ENCODE data around the gene CASKIN1.
"Not testable (repeated sequence)": the region's sequence is repeated elsewhere in the genome, so short reads cannot be mapped to it uniquely, and the experiment has no call there.

CASKIN1 gene

DNA sequence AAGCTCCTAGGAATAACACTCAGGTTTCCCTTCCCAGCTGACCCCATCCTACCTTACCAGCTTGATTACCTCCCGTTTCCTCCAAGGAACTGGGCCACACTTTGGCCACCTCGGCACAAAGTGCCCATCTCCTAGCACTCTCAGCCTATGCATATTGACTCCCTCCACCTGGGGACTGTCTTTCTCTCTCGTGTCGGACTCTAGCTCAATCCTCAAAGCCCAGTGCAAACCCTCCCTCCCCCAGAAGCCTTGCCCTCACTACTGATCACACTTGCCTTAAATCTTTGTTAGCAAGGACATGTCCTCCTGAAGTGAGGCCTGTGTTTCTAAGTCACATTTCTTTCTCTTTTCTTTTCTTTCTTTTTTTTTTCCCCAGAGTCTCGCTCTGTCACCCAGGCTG is 50.6 kb downstream of the CASKIN1 start:
- H3K9ac ChIP-seq, result no peak overlapping the region
- no peaks in the 10 kb centered on the region for H3K36me3 ChIP-seq (ENCODE audit: insufficient read depth)
- H3K4me3 ChIP-seq (IDR thresholded peaks at IDR 0.05; ENCODE audit: insufficient read depth, low read depth, low read length), result no peak overlapping the region
- no peak overlapping the region for H3K27ac ChIP-seq
- H3K4me1 ChIP-seq (ENCODE audit: low read depth, poor library complexity, severe bottlenecking), result peaks cover 26% of the 10 kb centered on the region
- H2AFZ ChIP-seq (ENCODE audit: low read depth), result no peak overlapping the region
- H3K27me3 ChIP-seq (ENCODE audit: insufficient read depth, low read depth), result no peaks in the 10 kb centered on the region
- no peaks in the 10 kb centered on the region for H3K79me2 ChIP-seq (ENCODE audit: insufficient read depth, low read depth)
- peaks cover 1% of the 10 kb centered on the region; the same call in 1 of the 2 replicates for H4K20me1 ChIP-seq (ENCODE audit: insufficient read depth)
- TF ChIP-seq, protein P1, sequence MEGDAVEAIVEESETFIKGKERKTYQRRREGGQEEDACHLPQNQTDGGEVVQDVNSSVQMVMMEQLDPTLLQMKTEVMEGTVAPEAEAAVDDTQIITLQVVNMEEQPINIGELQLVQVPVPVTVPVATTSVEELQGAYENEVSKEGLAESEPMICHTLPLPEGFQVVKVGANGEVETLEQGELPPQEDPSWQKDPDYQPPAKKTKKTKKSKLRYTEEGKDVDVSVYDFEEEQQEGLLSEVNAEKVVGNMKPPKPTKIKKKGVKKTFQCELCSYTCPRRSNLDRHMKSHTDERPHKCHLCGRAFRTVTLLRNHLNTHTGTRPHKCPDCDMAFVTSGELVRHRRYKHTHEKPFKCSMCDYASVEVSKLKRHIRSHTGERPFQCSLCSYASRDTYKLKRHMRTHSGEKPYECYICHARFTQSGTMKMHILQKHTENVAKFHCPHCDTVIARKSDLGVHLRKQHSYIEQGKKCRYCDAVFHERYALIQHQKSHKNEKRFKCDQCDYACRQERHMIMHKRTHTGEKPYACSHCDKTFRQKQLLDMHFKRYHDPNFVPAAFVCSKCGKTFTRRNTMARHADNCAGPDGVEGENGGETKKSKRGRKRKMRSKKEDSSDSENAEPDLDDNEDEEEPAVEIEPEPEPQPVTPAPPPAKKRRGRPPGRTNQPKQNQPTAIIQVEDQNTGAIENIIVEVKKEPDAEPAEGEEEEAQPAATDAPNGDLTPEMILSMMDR (conservative IDR thresholded peaks at IDR 0.05; ENCODE audit: low read depth, low read length), result no peak
- H3K4me2 ChIP-seq, result no peak overlapping the region

DNA sequence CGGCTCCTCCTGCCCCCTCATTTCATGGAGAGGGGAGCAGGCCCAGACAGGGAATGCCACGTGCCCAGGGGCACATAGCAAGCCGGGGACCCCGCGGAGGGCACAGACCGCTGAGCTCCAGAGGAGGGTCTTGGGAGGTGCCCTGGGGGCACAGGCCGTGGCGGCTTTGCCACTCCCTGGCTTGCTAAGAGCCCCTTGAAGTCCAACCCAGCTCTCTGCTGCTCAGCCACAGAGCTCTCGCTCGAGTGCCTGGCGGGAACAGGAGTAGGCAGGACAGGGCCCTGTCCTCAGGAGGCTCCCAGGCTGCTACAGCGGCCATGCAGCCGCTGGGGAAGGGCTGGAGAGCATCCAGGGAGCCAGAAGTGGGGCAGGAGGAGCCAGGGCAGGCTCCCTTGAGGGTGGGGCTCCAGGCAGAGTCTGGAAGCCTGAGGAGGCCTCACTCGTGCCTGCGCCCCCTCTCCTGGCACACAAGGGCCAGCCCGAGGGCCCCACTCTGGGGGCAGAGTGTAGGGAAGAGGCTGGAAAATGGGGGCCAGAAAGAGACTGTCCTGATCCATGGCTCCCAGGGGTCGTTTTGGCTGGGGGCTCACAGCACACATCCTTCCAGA is 52.4 kb downstream of the CASKIN1 start:
- Histone ChIP-seq H3K27me3 (ENCODE audit: insufficient read depth, low read depth) (no peaks in the 10 kb centered on the region), H3K79me2 (ENCODE audit: insufficient read depth, low read depth) (no peaks in the 10 kb centered on the region), H4K20me1 (ENCODE audit: insufficient read depth) (no peaks in the 10 kb centered on the region), H3K4me2 (no peak overlapping the region), H3K4me3 (IDR thresholded peaks at IDR 0.05; ENCODE audit: insufficient read depth, low read depth, low read length) (no peak overlapping the region), H2AFZ (ENCODE audit: low read depth) (no peak overlapping the region), H3K4me1 (ENCODE audit: low read depth, poor library complexity, severe bottlenecking) (peaks cover 21% of the 10 kb centered on the region), H3K27ac (no peak overlapping the region), H3K36me3 (ENCODE audit: insufficient read depth) (no peaks in the 10 kb centered on the region), H3K9ac (no peak overlapping the region)
- TF ChIP-seq, protein P1 (conservative IDR thresholded peaks at IDR 0.05; ENCODE audit: low read depth, low read length), result no peak

DNA sequence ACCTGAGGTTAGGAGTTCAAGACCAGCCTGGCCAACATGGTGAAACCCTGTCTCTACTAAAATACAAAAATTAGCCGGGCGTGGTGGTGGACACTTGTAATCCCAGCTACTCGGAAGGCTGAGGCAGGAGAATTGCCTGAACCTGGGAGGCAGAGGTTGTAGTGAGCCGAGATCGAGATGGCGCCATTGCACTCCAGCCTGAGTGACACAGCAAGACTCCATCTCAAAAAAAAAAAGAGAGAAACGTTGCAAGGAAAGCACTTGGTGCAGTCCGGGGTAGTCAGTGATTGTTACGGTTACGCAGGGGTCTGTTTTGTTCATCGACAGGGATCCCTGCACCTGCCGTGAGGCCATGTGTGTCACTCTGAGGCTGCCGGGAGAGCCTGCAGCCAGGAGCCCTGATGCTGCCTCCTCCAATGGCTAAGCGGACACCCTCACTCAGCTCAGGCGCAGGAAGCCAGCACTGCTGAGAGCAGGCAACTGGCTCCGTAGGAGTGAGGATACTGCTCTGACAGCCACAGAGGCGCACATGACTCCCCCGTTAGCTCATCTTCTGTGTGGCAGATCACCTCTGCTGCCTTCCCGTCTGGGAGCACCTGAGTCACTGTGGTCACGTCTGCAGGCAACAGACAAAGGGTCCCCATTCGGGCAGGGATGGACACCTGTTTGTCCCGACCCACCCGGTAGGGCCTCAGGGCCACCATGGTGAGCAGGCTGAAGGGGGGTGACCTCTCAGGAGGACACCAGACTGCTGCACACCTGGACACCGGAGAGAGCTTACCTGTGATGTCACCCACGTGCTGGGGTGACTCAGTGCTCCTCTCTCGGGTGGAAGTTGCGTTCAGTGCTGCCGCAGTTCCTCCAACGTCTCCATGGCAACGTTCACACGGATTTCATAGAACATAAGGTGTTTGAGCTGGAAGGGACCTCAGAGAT is 53.2 kb downstream of the CASKIN1 start:
- no peak overlapping the region for H3K4me3 ChIP-seq (IDR thresholded peaks at IDR 0.05; ENCODE audit: insufficient read depth, low read depth, low read length)
- H2AFZ ChIP-seq (ENCODE audit: low read depth), result no peak overlapping the region
- H3K4me1 ChIP-seq (ENCODE audit: low read depth, poor library complexity, severe bottlenecking), result peaks cover 17% of the 10 kb centered on the region
- no peaks in the 10 kb centered on the region for H3K79me2 ChIP-seq (ENCODE audit: insufficient read depth, low read depth)
- TF ChIP-seq, protein P1 (conservative IDR thresholded peaks at IDR 0.05; ENCODE audit: low read depth, low read length), result no peak
- no peaks in the 10 kb centered on the region for H3K36me3 ChIP-seq (ENCODE audit: insufficient read depth)
- H3K27ac ChIP-seq, result no peak overlapping the region
- H4K20me1 ChIP-seq (ENCODE audit: insufficient read depth), result no peaks in the 10 kb centered on the region
- H3K9ac ChIP-seq, result no peak overlapping the region
- no peak overlapping the region for H3K4me2 ChIP-seq
- no peaks in the 10 kb centered on the region for H3K27me3 ChIP-seq (ENCODE audit: insufficient read depth, low read depth)

DNA sequence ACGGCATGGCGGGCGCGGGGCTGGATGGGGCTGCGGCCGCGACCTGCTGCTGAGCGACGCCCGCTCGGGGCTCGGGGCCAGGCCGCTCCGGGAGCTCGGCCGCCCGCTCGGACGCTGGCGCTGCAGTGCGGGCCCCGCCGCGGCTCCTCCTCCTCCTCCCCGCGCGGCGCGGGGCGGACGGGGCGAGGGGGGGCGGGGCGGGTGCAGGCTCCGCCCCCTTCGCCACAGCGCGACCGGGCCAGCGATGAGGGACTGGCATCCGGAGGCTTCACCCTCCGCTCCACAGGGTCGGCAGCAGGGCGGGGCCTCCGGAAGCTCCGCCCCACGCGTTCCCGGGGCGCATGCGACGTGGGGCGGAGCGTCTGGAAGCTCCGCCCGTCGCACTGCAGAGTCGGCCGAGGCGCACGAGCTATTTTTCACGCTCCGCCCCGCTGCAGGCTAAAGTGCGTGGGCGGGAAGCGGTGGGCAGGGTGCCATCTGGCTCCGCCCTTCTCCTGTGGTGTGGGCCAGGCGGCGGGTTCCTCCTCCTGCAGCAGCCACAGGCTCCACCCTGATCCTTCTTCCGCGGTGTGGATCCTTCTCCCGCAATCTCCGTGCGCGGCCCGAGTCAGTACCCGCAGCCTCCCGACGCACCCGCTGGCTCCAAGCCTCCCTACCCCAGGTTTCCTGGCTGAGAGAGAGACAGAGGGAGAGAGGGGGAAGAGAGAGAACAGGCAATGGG is 60.5 kb downstream of the CASKIN1 start, which contains the start of gene PKD1:
Gene PKD1 (minus strand): TSS at position 129 of the 721 bp plus-strand sequence. CDS start 209 bp downstream, outside the sequence.
- H3K27me3 ChIP-seq (ENCODE audit: insufficient read depth, low read depth); H4K20me1 ChIP-seq (ENCODE audit: insufficient read depth); H3K79me2 ChIP-seq (ENCODE audit: insufficient read depth, low read depth); H3K36me3 ChIP-seq (ENCODE audit: insufficient read depth); H3K4me3 ChIP-seq (IDR thresholded peaks at IDR 0.05; ENCODE audit: insufficient read depth, low read depth, low read length); H3K27ac ChIP-seq: not testable (repeated sequence)
- Histone ChIP-seq H2AFZ (ENCODE audit: low read depth) (peak within 1 kb of the TSS; percentile 64), H3K4me2 (peak within 1 kb of the TSS; percentile 63), H3K4me1 (ENCODE audit: low read depth, poor library complexity, severe bottlenecking) (peaks cover 16% of the 10 kb centered on the region), H3K9ac (peak within 1 kb of the TSS; percentile 21; the same call in 1 of the 2 replicates)

DNA sequence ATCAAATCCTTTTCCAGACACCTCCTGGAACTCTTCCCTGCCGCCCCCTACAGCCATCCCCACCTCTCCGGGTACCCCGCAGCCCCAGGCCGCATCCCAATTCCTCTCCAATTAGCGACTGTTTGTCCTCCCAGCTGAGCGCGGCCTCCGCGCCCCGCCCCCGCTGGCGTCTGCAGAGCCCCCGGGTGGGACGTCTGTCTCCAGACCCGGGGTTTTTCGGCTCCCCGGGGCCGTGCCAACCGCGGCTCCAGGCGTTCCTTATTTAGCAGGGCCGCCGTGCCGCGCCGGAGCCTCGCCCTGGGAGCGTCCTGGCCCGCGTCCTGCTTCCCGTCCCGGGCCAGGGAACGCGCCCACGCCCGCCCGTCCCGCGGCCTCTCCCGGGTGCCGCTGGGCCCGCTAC is 61.3 kb downstream of the CASKIN1 start:
- H3K27me3 ChIP-seq (ENCODE audit: insufficient read depth, low read depth); H3K79me2 ChIP-seq (ENCODE audit: insufficient read depth, low read depth); H2AFZ ChIP-seq (ENCODE audit: low read depth); H3K4me3 ChIP-seq (IDR thresholded peaks at IDR 0.05; ENCODE audit: insufficient read depth, low read depth, low read length); H4K20me1 ChIP-seq (ENCODE audit: insufficient read depth); H3K27ac ChIP-seq; H3K36me3 ChIP-seq (ENCODE audit: insufficient read depth); H3K9ac ChIP-seq: not testable (repeated sequence)
- peaks cover 11% of the 10 kb centered on the region for H3K4me1 ChIP-seq (ENCODE audit: low read depth, poor library complexity, severe bottlenecking)
- H3K4me2 ChIP-seq, result 0 out of 2 replicates have a peak overlapping the region, but pooled peaks have one; percentile 39

DNA sequence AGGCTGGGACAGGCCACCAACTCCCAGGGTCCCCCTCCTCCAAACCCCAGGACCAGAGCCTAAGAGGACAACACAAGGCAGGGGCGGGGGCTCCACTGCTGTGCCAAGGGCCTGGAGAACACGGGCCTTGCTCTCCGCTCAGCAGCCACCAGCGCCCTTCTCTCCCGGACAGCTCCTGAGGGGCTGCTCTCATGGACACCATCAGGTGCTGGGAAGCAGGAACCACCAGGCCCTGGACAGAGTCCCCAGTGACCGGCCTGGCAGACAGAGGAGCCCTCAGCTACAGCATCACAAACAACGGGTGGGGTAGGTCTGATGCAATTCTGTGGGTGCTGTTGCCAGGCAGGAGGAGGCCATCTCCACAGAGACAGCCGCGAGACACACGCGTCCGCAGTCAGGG is 62.6 kb downstream of the CASKIN1 start:
- not testable (repeated sequence) for H3K4me3 ChIP-seq (IDR thresholded peaks at IDR 0.05; ENCODE audit: insufficient read depth, low read depth, low read length); H4K20me1 ChIP-seq (ENCODE audit: insufficient read depth); H3K27me3 ChIP-seq (ENCODE audit: insufficient read depth, low read depth); H3K9ac ChIP-seq; H3K36me3 ChIP-seq (ENCODE audit: insufficient read depth); H3K27ac ChIP-seq; H3K79me2 ChIP-seq (ENCODE audit: insufficient read depth, low read depth); H2AFZ ChIP-seq (ENCODE audit: low read depth); H3K4me2 ChIP-seq
- H3K4me1 ChIP-seq (ENCODE audit: low read depth, poor library complexity, severe bottlenecking), result peaks cover 19% of the 10 kb centered on the region

DNA sequence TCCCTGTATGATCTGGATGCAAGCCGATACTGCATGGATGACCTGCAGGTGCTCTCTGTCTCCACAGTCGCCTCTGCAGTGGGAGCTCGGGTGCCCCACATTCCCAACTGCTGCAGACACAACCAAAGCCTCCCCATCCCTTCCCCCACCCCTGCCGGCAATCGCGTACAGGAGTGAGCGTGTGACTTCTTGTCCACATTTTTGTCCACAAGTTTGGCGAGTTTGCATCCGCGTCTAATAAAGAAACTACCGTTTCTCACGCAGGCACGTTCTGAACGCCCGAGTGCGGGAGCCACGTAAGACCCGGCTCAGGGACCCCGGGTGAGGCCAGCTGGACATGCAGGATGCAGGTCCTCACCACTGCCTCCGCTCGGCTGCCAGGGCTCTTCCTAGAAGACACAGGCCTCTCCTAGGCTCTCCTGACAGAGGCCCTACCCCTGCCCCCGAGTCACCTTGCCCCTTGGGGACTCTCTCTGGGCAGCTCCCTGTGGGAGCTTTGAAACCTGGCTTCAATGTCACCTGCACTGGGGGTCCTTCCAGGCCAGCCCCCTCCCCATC is 66.4 kb downstream of the CASKIN1 start:
- H3K4me3 ChIP-seq (IDR thresholded peaks at IDR 0.05; ENCODE audit: insufficient read depth, low read depth, low read length); H2AFZ ChIP-seq (ENCODE audit: low read depth); H3K4me2 ChIP-seq; H3K9ac ChIP-seq; H3K27me3 ChIP-seq (ENCODE audit: insufficient read depth, low read depth); H3K36me3 ChIP-seq (ENCODE audit: insufficient read depth); H3K27ac ChIP-seq; H4K20me1 ChIP-seq (ENCODE audit: insufficient read depth): not testable (repeated sequence)
- H3K4me1 ChIP-seq (ENCODE audit: low read depth, poor library complexity, severe bottlenecking), result peaks cover 22% of the 10 kb centered on the region
- H3K79me2 ChIP-seq (ENCODE audit: insufficient read depth, low read depth), result peaks cover 13% of the 10 kb centered on the region

All from KMS-11 (cell line).